K562 (cell line): ENCODE results near the gene TIMM23. TPM values are rescaled to one million over a fixed set of nuclear protein-coding genes. Genes with fewer than 3 reads are reported as not detected.

Experiments
- ATF3 ChIP-seq, 2 experiments: fragments of 450-650 bp in 1 of 2; sonication (generic) in 1 of 2; formaldehyde crosslinking in 1 of 2; IDR thresholded peaks in 1 of 2; conservative IDR thresholded peaks in 1 of 2; 2 replicates each; pipeline versions ENCODE4 v1.6.1 to v1.8.1; 2016 to 2023; ENCODE audit warnings: mild to moderate bottlenecking in 2 of 2, moderate library complexity in 2 of 2, inconsistent platforms in 1 of 2, missing genetic modification reagents in 1 of 2
- BRCA1 ChIP-seq, 2 experiments: fragments of 450-650 bp in 1 of 2; sonication (generic) in 1 of 2; formaldehyde crosslinking in 1 of 2; IDR thresholded peaks; 2 replicates each; pipeline versions ENCODE4 v1.5.0 to v1.6.1; 2017 to 2020; ENCODE audit warnings: mild to moderate bottlenecking in 1 of 2, missing genetic modification reagents in 1 of 2
- BRD9 ChIP-seq: fragments of 450-650 bp; IDR thresholded peaks from 2 replicates; pipeline ENCODE4 v1.6.1; 2018; ENCODE audit warnings: low read depth; ENCODE audit not compliant: partially characterized antibody
- CEBPB ChIP-seq: fragments of 450-650 bp; IDR thresholded peaks from 2 replicates; pipeline ENCODE4 v1.6.1; 2016; ENCODE audit warnings: missing genetic modification characterization, missing compliant biosample characterization
- CXXC5 ChIP-seq: fragments of 250-450 bp; sonication (Bioruptor Pico); IDR thresholded peaks from 2 replicates; pipeline ENCODE4 v1.8.0; 2022; ENCODE audit warnings: inconsistent platforms, mild to moderate bottlenecking, moderate library complexity
- ILK ChIP-seq: fragments of 450-650 bp; IDR thresholded peaks from 2 replicates; pipeline ENCODE4 v1.6.1; 2016; ENCODE audit warnings: missing genetic modification characterization, low read depth, mild to moderate bottlenecking, missing compliant biosample characterization, moderate library complexity, borderline replicate concordance
- KLF16 ChIP-seq: IDR thresholded peaks from 2 replicates; pipeline ENCODE4 v1.6.1; 2016; ENCODE audit warnings: antibody characterized with exemption
- MEIS2 ChIP-seq: fragments of 450-650 bp; IDR thresholded peaks from 2 replicates; pipeline ENCODE4 v1.6.1; 2014; ENCODE audit warnings: mild to moderate bottlenecking; ENCODE audit not compliant: partially characterized antibody
- NFXL1 ChIP-seq: fragments of 450-650 bp; formaldehyde crosslinking; IDR thresholded peaks from 2 replicates; pipeline ENCODE4 v1.4.0; 2021; ENCODE audit warnings: mild to moderate bottlenecking
- NR2C2 ChIP-seq, 2 experiments: fragments of 200-800 bp in 1 of 2; sonication (Bioruptor generic) in 1 of 2; sonication (generic) in 1 of 2; formaldehyde crosslinking in 1 of 2; IDR thresholded peaks; 2 replicates each; pipeline versions ENCODE4 v1.6.1 to v1.8.0; 2016 to 2022; ENCODE audit warnings: mild to moderate bottlenecking in 1 of 2, missing compliant biosample characterization in 1 of 2, missing genetic modification characterization in 1 of 2, missing genetic modification reagents in 1 of 2
- NUFIP1 ChIP-seq: fragments of 450-650 bp; IDR thresholded peaks from 2 replicates; pipeline ENCODE4 v1.6.1; 2018; ENCODE audit not compliant: partially characterized antibody
- PHF8 ChIP-seq: fragments of 200-600 bp; sonication (generic); IDR thresholded peaks from 2 replicates; pipeline ENCODE4 v1.6.1; 2012; ENCODE audit warnings: mixed run types, mild to moderate bottlenecking, inconsistent platforms, low read length, moderate library complexity, borderline replicate concordance
- PML ChIP-seq: IDR thresholded peaks from 2 replicates; pipeline ENCODE4 v1.6.1; 2012; ENCODE audit warnings: low read length, inconsistent platforms
- POLR2A ChIP-seq: fragments of 450-650 bp; conservative IDR thresholded peaks from 2 replicates; pipeline ENCODE4 v1.6.1; 2016
- POLR2AphosphoS5 ChIP-seq: IDR thresholded peaks from 2 replicates; pipeline ENCODE4 v1.6.1; 2011; ENCODE audit warnings: mild to moderate bottlenecking, low read depth, low read length, moderate library complexity; ENCODE audit not compliant: control insufficient read depth, insufficient read depth
- RNF2 ChIP-seq: sonication (generic); IDR thresholded peaks from 2 replicates; pipeline ENCODE4 v1.6.1; 2016
- SMARCA4 ChIP-seq: fragments of 450-650 bp; IDR thresholded peaks from 2 replicates; pipeline ENCODE4 v1.6.1; 2016
- SOX6 ChIP-seq: fragments of 450-650 bp; IDR thresholded peaks from 2 replicates; pipeline ENCODE4 v1.6.1; 2014; ENCODE audit warnings: mild to moderate bottlenecking
- YY1 ChIP-seq, 3 experiments: IDR thresholded peaks; 2 replicates each; pipeline ENCODE4 v1.6.1; 2011; ENCODE audit warnings: low read length in 2 of 3, mild to moderate bottlenecking in 2 of 3, moderate library complexity in 2 of 3, borderline replicate concordance in 1 of 3, control low read depth in 1 of 3, low read depth in 1 of 3; ENCODE audit not compliant: insufficient read depth in 3 of 3, insufficient replicate concordance in 2 of 3, control insufficient read depth in 1 of 3, insufficient read length in 1 of 3; ENCODE audit errors: extremely low read depth in 1 of 3
- ZFP1 ChIP-seq: fragments of 450-650 bp; formaldehyde crosslinking; IDR thresholded peaks from 2 replicates; pipeline ENCODE4 v1.4.0; 2020; ENCODE audit warnings: mild to moderate bottlenecking, mixed read lengths
- polyA plus RNA-seq, 8 experiments: library from polyadenylated mRNA; depleted of rRNA in 4 of 8; stranded (reverse) in 5 of 8; unstranded in 3 of 8; fragments of >200 nt; fragmentation: Nextera tagmentation in 2 of 8; fragmentation: Illumina TruSeq in 1 of 8; extraction: Ambion mirVana in 2 of 8; extraction: Trizol in 1 of 8; gene quantifications; 2 replicates each; pipeline versions ENCODE4 v1.2.1 to v1.2.3, GENCODE V29; 2011 to 2014; ENCODE audit warnings: inconsistent platforms in 1 of 8, missing spikeins in 1 of 8
- total RNA-seq, 7 experiments: library from RNA; depleted of rRNA in 6 of 7; stranded (reverse); fragments of >200 nt in 6 of 7; fragmentation: Illumina TruSeq in 2 of 7; extraction: Trizol in 2 of 7; gene quantifications; 2 replicates each; pipeline versions ENCODE4 v1.2.1 to v1.2.3, GENCODE V29; 2011 to 2021; ENCODE audit warnings: low replicate concordance in 1 of 7
- TF ChIP-seq, protein P1 (sequence below): sonication (generic); formaldehyde crosslinking; IDR thresholded peaks from 2 replicates; pipeline ENCODE4 v1.8.0; 2022; ENCODE audit warnings: mild to moderate bottlenecking, missing genetic modification reagents

The TIMM23 gene
- total and polyA plus RNA-seq, 9 of the 15 experiments (the other 6 are each of a cell fraction or from before 2014, with no cell fraction given), result 148 to 280 (median 183) TPM

GRCh38 chr10:46020344-46020657, 48.0 kb downstream of the TIMM23 start (continued):
- no peak for TF ChIP-seq BRD9
- TF ChIP-seq RNF2, result 0 out of 2 replicates have a peak, but pooled peaks have one; percentile 21
- TF ChIP-seq CEBPB (tag), result no peak
- TF ChIP-seq NR2C2 (CRISPR knock-in tag; IDR thresholded peaks at IDR 0.05), result no peak
- no peak for TF ChIP-seq NR2C2 (tag; IDR thresholded peaks at IDR 0.05)
- TF ChIP-seq YY1 (IDR thresholded peaks at IDR 0.05; ENCODE audit: borderline replicate concordance in 1 of 3, control insufficient read depth in 1 of 3, extremely low read depth in 1 of 3, insufficient read depth in 3 of 3, insufficient read length in 1 of 3, insufficient replicate concordance in 2 of 3, low read depth in 1 of 3, low read length in 2 of 3), result no peak
- TF ChIP-seq PML, result peak; percentile 62; the same call in 1 of the 2 replicates
- TF ChIP-seq CXXC5 (CRISPR knock-in tag), result peak; percentile 4; the same call in 1 of the 2 replicates
- TF ChIP-seq ILK, result no peak
- no peak for TF ChIP-seq POLR2A
- TF ChIP-seq SOX6, result peak; percentile 68
- peak; percentile 96 for TF ChIP-seq MEIS2
- no peak for TF ChIP-seq PHF8
- peak; percentile 61 for TF ChIP-seq SMARCA4
- no peak for TF ChIP-seq ZFP1 (CRISPR knock-in tag)
- TF ChIP-seq, protein P1, sequence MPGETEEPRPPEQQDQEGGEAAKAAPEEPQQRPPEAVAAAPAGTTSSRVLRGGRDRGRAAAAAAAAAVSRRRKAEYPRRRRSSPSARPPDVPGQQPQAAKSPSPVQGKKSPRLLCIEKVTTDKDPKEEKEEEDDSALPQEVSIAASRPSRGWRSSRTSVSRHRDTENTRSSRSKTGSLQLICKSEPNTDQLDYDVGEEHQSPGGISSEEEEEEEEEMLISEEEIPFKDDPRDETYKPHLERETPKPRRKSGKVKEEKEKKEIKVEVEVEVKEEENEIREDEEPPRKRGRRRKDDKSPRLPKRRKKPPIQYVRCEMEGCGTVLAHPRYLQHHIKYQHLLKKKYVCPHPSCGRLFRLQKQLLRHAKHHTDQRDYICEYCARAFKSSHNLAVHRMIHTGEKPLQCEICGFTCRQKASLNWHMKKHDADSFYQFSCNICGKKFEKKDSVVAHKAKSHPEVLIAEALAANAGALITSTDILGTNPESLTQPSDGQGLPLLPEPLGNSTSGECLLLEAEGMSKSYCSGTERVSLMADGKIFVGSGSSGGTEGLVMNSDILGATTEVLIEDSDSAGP (CRISPR knock-in tag), result no peak
- TF ChIP-seq POLR2AphosphoS5, result peak; percentile 56; the same call in 1 of the 2 replicates
- TF ChIP-seq NFXL1, result no peak
- TF ChIP-seq KLF16, result peak; percentile 24; the same call in 1 of the 2 replicates
- no peak for TF ChIP-seq ATF3 (IDR thresholded peaks at IDR 0.05)
- TF ChIP-seq ATF3 (CRISPR knock-in tag; conservative IDR thresholded peaks at IDR 0.05), result no peak
- no peak for TF ChIP-seq BRCA1 (IDR thresholded peaks at IDR 0.05)
- TF ChIP-seq BRCA1 (CRISPR knock-in tag; IDR thresholded peaks at IDR 0.05), result no peak
- no peak for TF ChIP-seq NUFIP1
- TF ChIP-seq, all 486 proteins: peak for 44
